Lower leg skin (tissue), 4 donors: ENCODE measurements around the gene R3HDM2. TPM values are rescaled to one million over a fixed set of nuclear protein-coding genes. Genes with fewer than 3 reads are reported as not detected.

ENCODE experiments used
- DNase-seq, 2 donors: peaks; one replicate each; pipeline ENCODE4 v3.0.0-alpha.2; 2019; ENCODE audit warnings: low spot score in 2 of 2
- H3K4me3 ChIP-seq: fragments of 200-600 bp; sonication (generic); 2 replicates; pipeline ENCODE4 v1.5.1; 2017; ENCODE audit warnings: mild to moderate bottlenecking, low read depth; ENCODE audit not compliant: poor library complexity, severe bottlenecking
- CTCF ChIP-seq, 3 donors: fragments of 450-650 bp; IDR thresholded peaks; one replicate each; pipeline ENCODE4 v1.5.1; 2016; ENCODE audit warnings: antibody characterized with exemption in 3 of 3, mild to moderate bottlenecking in 3 of 3, moderate library complexity in 2 of 3
- POLR2A ChIP-seq, 2 donors: fragments of 450-650 bp; IDR thresholded peaks; one replicate each; pipeline ENCODE4 v1.6.1; 2016 to 2017; ENCODE audit warnings: antibody characterized with exemption in 2 of 2, mild to moderate bottlenecking in 1 of 2, moderate library complexity in 1 of 2
- WGBS, 2 donors: methylation state at CpG; one replicate each; pipeline ENCODE4 v1.1.5; 2018; 5-methylcytosine and 5-hydroxymethylcytosine counted together
- intact Hi-C: fragments of 100-400 bp; cut with DNase I; formaldehyde crosslinking; loops from one replicate; pipeline ENCODE4 v1.15.0; 2023; ENCODE audit warnings: low total_unique reads
- total RNA-seq, 4 donors: library from RNA; depleted of rRNA; stranded (reverse); fragments of >200 nt; gene quantifications; one replicate each; pipeline ENCODE4 v1.1.0, GENCODE V29; 2016

R3HDM2 gene
- total RNA-seq, 4 donors from 2014 or later = 37.2 to 64.6 (median 54.3) TPM

GRCh38 chr12:57204454-57204853 lies 226.4 kb downstream of the R3HDM2 start:
- H3K4me3 ChIP-seq = no peak overlapping the region
- no peak for TF ChIP-seq CTCF (IDR thresholded peaks at IDR 0.05)
- no peak for TF ChIP-seq POLR2A (IDR thresholded peaks at IDR 0.05)
- intact Hi-C loops = no loop called here
- no peak for DNase-seq
- WGBS, 2 donors = 87 to 89% methylated on average over 19 of the region's 19 CpGs

GRCh38 chr12:57203791-57204190 lies 227.1 kb downstream of the R3HDM2 start:
- WGBS, 2 donors = 78 to 82% methylated on average over 10 of the region's 11 CpGs
- TF ChIP-seq CTCF (IDR thresholded peaks at IDR 0.05) (no peak), POLR2A (IDR thresholded peaks at IDR 0.05) (no peak)

More at GRCh38 chr12:57203791-57204190, 227.1 kb downstream of the R3HDM2 start:
- intact Hi-C loops = no loop called here
- DNase-seq = no peak
- H3K4me3 ChIP-seq = no peak overlapping the region

Other genes with a start within 250 kb of the R3HDM2 start
- gene NXPH4, start 214.2 kb downstream of the R3HDM2 start, total RNA-seq = 10 to 100 TPM; 18.4 to 21.3 (median 19.9) TPM
- 10 to 100 TPM; 62.4 to 71.8 (median 67.4) TPM for gene SHMT2, start 201.3 kb downstream of the R3HDM2 start, total RNA-seq
- gene STAC3, start 179.9 kb downstream of the R3HDM2 start, total RNA-seq = 1 to 10 TPM in 2 of 4 donors, under 1 TPM in 2; 0.71 to 3.8 (median 1.5) TPM
- not detected for gene INHBC, start 3.7 kb upstream of the R3HDM2 start, total RNA-seq
- not detected for gene INHBE, start 24.3 kb upstream of the R3HDM2 start, total RNA-seq
- gene GLI1, start 28.7 kb upstream of the R3HDM2 start, total RNA-seq = 10 to 100 TPM in 1 of 4 donors, 1 to 10 TPM in 1, under 1 TPM in 2; 0.19 to 13.4 (median 1.9) TPM
- gene ARHGAP9, start 48.8 kb upstream of the R3HDM2 start, total RNA-seq = 1 to 10 TPM; 2.3 to 6.6 (median 3.1) TPM
- 100 to 1,000 TPM in 1 of 4 donors, 10 to 100 TPM in 3; 37.7 to 386 (median 51.4) TPM for gene MARS1, start 57.0 kb upstream of the R3HDM2 start, total RNA-seq
- gene DDIT3, start 89.5 kb upstream of the R3HDM2 start, total RNA-seq = 10 to 100 TPM; 27.6 to 58.2 (median 41.6) TPM
- gene MBD6, start 91.8 kb upstream of the R3HDM2 start, total RNA-seq = 10 to 100 TPM; 13.8 to 50.4 (median 26.5) TPM
- gene DCTN2, start 116.1 kb upstream of the R3HDM2 start, total RNA-seq = 100 to 1,000 TPM; 166 to 257 (median 181) TPM
- 1 to 10 TPM in 1 of 4 donors, under 1 TPM in 3; 0.08 to 1.2 (median 0.23) TPM for gene KIF5A, start 119.0 kb upstream of the R3HDM2 start, total RNA-seq
- 10 to 100 TPM; 29.1 to 48.9 (median 39.1) TPM for gene PIP4K2C, start 160.1 kb upstream of the R3HDM2 start, total RNA-seq
- gene DTX3, start 173.8 kb upstream of the R3HDM2 start, total RNA-seq = 10 to 100 TPM in 2 of 4 donors, 1 to 10 TPM in 2; 6.1 to 17.4 (median 11.4) TPM
- gene ARHGEF25, start 180.4 kb upstream of the R3HDM2 start, total RNA-seq = 10 to 100 TPM in 1 of 4 donors, 1 to 10 TPM in 3; 3.8 to 10.3 (median 6.9) TPM
- gene B4GALNT1, start 202.2 kb upstream of the R3HDM2 start, total RNA-seq = 1 to 10 TPM in 1 of 4 donors, under 1 TPM in 3; 0.19 to 1.7 (median 0.26) TPM